ENCODE data around the gene SHC3.
A peak's percentile ranks its signal among the peaks of the same experiment; 100 is the strongest.
"Not testable (repeated sequence)": the region's sequence is repeated elsewhere in the genome, so short reads cannot be mapped to it uniquely, and the experiment has no call there.

Gene SHC3

GRCh38 chr9:89177944-89178829 lies at the start of gene SHC3:
SHC3 (minus strand) TSS chr9:89178818; CDS start chr9:89178460, 358 bp downstream.
- DNase-seq (ENCODE audit: low read depth, low spot score) = no peak
- H3K27ac ChIP-seq = peak within 1 kb of the TSS; percentile 70

- DNase-seq (ENCODE audit: low read depth, low spot score) = no peak
- H3K27ac ChIP-seq = no peak overlapping the region
Measured at GRCh38 chr9:89225991-89226471, 47.4 kb upstream of the SHC3 start.

GRCh38 chr9:89225587-89225986 lies 47.0 kb upstream of the SHC3 start:
- no peak overlapping the region for H3K27ac ChIP-seq
- DNase-seq (ENCODE audit: low read depth, low spot score) = no peak

GRCh38 chr9:89225036-89225435 lies 46.4 kb upstream of the SHC3 start:
- no peak overlapping the region for H3K27ac ChIP-seq
- no peak for DNase-seq (ENCODE audit: low read depth, low spot score)

- no peak for DNase-seq (ENCODE audit: low read depth, low spot score)
- H3K27ac ChIP-seq = no peak overlapping the region
Measured at GRCh38 chr9:89224633-89225032, 46.0 kb upstream of the SHC3 start.

GRCh38 chr9:89223396-89223977 lies 44.9 kb upstream of the SHC3 start:
- no peak for DNase-seq (ENCODE audit: low read depth, low spot score)
- no peak overlapping the region for H3K27ac ChIP-seq

- no peak overlapping the region for H3K27ac ChIP-seq
- no peak for DNase-seq (ENCODE audit: low read depth, low spot score)
Measured at GRCh38 chr9:89219637-89220036, 41.0 kb upstream of the SHC3 start.

- DNase-seq (ENCODE audit: low read depth, low spot score) = no peak
- no peak overlapping the region for H3K27ac ChIP-seq
Measured at GRCh38 chr9:89218040-89218928, 39.7 kb upstream of the SHC3 start.

- no peak overlapping the region for H3K27ac ChIP-seq
- DNase-seq (ENCODE audit: low read depth, low spot score) = no peak
Measured at GRCh38 chr9:89215342-89215741, 36.7 kb upstream of the SHC3 start.

GRCh38 chr9:89213396-89213880 lies 34.8 kb upstream of the SHC3 start:
- DNase-seq (ENCODE audit: low read depth, low spot score) = no peak
- no peak overlapping the region for H3K27ac ChIP-seq

GRCh38 chr9:89212171-89212570 lies 33.6 kb upstream of the SHC3 start:
- no peak for DNase-seq (ENCODE audit: low read depth, low spot score)

GRCh38 chr9:89209311-89209710 lies 30.7 kb upstream of the SHC3 start:
- not testable (repeated sequence) for H3K27ac ChIP-seq; DNase-seq (ENCODE audit: low read depth, low spot score)

More at GRCh38 chr9:89212171-89212570, 33.6 kb upstream of the SHC3 start:
- no peak overlapping the region for H3K27ac ChIP-seq

GRCh38 chr9:89207026-89207425 lies 28.4 kb upstream of the SHC3 start:
- no peak overlapping the region for H3K27ac ChIP-seq
- DNase-seq (ENCODE audit: low read depth, low spot score) = no peak

GRCh38 chr9:89204801-89205200 lies 26.2 kb upstream of the SHC3 start:
- H3K27ac ChIP-seq = no peak overlapping the region
- no peak for DNase-seq (ENCODE audit: low read depth, low spot score)

GRCh38 chr9:89195131-89195797 lies 16.6 kb upstream of the SHC3 start:
- DNase-seq (ENCODE audit: low read depth, low spot score) = no peak
- no peak overlapping the region for H3K27ac ChIP-seq

GRCh38 chr9:89194421-89195130 lies 16.0 kb upstream of the SHC3 start:
- no peak overlapping the region for H3K27ac ChIP-seq
- no peak for DNase-seq (ENCODE audit: low read depth, low spot score)

GRCh38 chr9:89191004-89191403 lies 12.4 kb upstream of the SHC3 start:
- no peak overlapping the region for H3K27ac ChIP-seq
- no peak for DNase-seq (ENCODE audit: low read depth, low spot score)

GRCh38 chr9:89189215-89189614 lies 10.6 kb upstream of the SHC3 start:
- DNase-seq (ENCODE audit: low read depth, low spot score) = no peak
- no peak overlapping the region for H3K27ac ChIP-seq

- no peak for DNase-seq (ENCODE audit: low read depth, low spot score)
- no peak overlapping the region for H3K27ac ChIP-seq
Measured at GRCh38 chr9:89187950-89188349, 9.3 kb upstream of the SHC3 start.
